ENCODE data around the gene ZBTB20. TPM values are rescaled to one million over a fixed set of nuclear protein-coding genes. Genes with fewer than 3 reads are reported as not detected.
A peak's percentile ranks its signal among the peaks of the same experiment; 100 is the strongest.

ZBTB20 gene
- total RNA-seq, 8 experiments from 2014 or later: 21.8 to 62.6 (median 39.5) TPM

DNA sequence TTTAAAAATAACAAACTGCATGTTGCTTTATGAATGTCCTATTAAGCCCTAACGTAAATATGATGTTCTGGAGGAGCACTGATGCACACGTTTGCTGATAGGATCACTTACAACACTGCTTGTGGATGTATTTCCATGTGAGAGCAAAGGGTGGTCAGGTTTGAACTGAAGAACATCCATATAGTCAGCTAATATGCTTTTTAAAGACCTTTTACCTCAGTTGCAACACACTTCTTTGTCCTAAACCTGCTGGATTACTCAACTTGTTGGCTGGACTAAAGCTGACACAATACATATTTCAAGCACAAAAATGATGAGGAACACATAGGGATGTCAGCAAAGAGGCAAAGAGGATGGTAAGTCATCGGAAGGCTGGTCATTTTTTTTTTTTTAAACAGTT lies 666.6 kb downstream of the ZBTB20 start:
- no peak for ATAC-seq (replicated peaks in 6 of 8)
- peaks cover 0 to 2% of the 10 kb centered on the region in 2 donors for H3K4me1 ChIP-seq (replicated peaks in 1 of 2)
- in situ Hi-C loops (cut with MboI; ENCODE audit: low pct_unique_long_range_greater_than_20kb in 2 of 9, low sequenced_read_pairs in 9 of 9, unreplicated experiment in 9 of 9): no loop called here
- H3K27ac ChIP-seq: no peak overlapping the region
- 40 to 93% (median 78%) methylated on average over 1 to 3 of the region's 3 CpGs; no CpG with 5 or more reads in 1 of the 10 experiments for WGBS, 10 experiments
- H3K4me3 ChIP-seq: no peak overlapping the region

DNA sequence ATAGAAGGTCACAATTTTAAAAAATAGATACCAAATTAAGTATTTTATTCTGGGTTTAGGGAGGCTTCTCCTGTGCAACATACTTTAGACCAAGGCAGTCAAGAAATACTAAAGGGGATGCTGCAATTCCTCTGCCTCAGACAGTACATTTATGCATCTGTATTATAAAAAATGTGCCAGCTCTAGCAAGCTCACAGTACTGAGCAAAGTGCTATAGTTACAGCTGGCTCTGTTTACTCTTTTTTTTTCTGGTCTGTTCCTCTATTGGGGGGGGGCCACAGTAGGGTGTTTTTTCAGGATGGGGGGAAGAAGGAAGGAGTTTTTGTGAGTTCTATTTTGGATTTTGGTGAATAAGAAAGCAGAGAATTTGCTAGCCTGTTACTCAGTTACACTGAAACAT lies 668.3 kb downstream of the ZBTB20 start:
- Histone ChIP-seq H3K4me1 (replicated peaks in 1 of 2) (no peaks in the 10 kb centered on the region), H3K4me3 (no peak overlapping the region), H3K27ac (no peak overlapping the region)
- ATAC-seq (replicated peaks in 6 of 8): peak in 2 of 8 experiments; percentile 21 to 62
- in situ Hi-C loops (cut with MboI; ENCODE audit: low pct_unique_long_range_greater_than_20kb in 2 of 9, low sequenced_read_pairs in 9 of 9, unreplicated experiment in 9 of 9): no loop called here

DNA sequence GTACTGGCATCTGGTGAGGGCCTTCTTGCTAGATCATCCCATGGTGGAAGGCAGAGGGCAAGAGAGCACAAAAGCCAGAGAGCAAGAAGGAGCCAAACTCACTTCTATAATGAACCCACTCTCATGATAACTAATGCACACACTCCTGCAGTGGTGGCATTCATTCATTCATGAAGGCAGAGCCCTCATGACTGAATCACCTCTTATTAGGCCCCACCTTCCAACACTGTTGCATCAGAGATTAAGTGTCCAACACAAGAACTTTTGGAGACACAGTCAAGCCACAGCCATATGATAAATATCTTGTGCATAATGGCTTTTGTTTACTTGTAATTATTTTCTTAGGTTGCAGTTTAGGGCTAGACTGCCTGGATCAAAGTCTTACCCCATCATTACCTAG lies 670.6 kb downstream of the ZBTB20 start:
- in situ Hi-C loops (cut with MboI; ENCODE audit: low pct_unique_long_range_greater_than_20kb in 2 of 9, low sequenced_read_pairs in 9 of 9, unreplicated experiment in 9 of 9): no loop called here
- no peaks in the 10 kb centered on the region for H3K4me1 ChIP-seq (replicated peaks in 1 of 2)
- no peak overlapping the region for H3K27ac ChIP-seq
- no peak overlapping the region for H3K4me3 ChIP-seq
- ATAC-seq (replicated peaks in 6 of 8): peak in 2 of 8 experiments; percentile 54 to 56

DNA sequence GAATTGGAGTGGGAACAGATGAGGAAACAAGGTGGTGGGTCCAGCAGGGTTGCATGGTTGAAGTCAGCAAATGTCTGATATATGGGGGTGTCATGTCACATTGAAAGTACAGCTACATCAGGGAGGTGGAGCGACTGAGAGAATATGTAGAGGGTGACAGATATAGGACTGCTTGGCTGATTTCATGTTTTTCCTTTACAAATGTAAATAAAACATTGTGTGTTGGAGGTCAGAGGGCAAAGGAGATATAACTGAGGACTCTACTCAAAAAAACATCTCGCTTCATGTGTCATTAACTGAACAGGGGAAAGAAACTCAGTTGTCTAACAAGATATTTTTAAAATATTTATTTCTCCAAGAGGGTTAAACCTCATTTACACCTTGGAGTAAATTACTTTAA lies 675.6 kb downstream of the ZBTB20 start:
- H3K27ac ChIP-seq: no peak overlapping the region
- in situ Hi-C loops (cut with MboI; ENCODE audit: low pct_unique_long_range_greater_than_20kb in 2 of 9, low sequenced_read_pairs in 9 of 9, unreplicated experiment in 9 of 9): no loop called here
- ATAC-seq (replicated peaks in 6 of 8): no peak
- no peak overlapping the region for H3K4me3 ChIP-seq
- no peaks in the 10 kb centered on the region for H3K4me1 ChIP-seq (replicated peaks in 1 of 2)
- WGBS, 10 experiments: 79 to 100% (median 89%) methylated on average over 1 to 2 of the region's 2 CpGs; no CpG with 5 or more reads in 1 of the 10 experiments

DNA sequence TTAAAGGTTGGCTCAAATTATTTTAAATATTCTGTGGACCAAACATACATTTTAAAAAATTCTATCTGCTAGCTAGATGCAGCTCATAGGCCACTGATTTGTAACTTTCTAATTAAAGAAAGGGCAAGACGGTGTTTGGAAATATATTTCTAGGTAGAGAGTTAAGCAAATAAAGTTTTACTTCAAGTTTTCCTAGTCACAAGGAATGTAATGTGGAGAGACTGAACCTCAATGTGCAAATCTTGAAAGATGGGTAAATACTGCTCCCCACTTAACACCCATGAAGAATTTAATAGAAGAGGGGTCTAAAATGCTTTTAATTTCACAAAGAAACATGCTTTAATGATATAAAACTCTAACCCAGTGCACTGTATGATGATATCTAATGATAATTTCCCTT lies 678.0 kb downstream of the ZBTB20 start:
- 50 to 100% (median 95%) methylated on average over 1 of the region's 1 CpG; no CpG with 5 or more reads in 2 of the 10 experiments for WGBS, 10 experiments
- no peak overlapping the region for H3K4me3 ChIP-seq
- ATAC-seq (replicated peaks in 6 of 8): no peak
- in situ Hi-C loops (cut with MboI; ENCODE audit: low pct_unique_long_range_greater_than_20kb in 2 of 9, low sequenced_read_pairs in 9 of 9, unreplicated experiment in 9 of 9): no loop called here
- no peak overlapping the region for H3K27ac ChIP-seq
- no peaks in the 10 kb centered on the region for H3K4me1 ChIP-seq (replicated peaks in 1 of 2)

DNA sequence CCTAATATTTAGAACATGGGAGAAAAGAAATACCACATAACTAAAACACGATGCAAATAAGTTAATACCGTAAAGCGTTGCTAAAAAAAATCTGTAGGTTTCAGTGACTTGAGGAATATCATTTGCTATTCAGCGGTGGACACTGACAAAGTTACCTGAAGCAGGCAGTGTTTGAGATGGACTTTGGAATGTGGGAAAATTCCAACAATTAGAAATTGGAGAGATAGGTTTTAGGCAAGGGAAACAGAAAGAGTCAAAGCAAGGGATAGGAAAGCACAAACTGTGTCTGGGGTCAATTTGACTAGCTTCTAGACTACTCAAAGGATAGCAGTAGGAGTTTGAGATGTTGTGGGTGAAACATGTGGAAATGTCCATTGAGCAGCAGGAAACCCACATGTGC lies 680.3 kb downstream of the ZBTB20 start:
- Histone ChIP-seq H3K4me1 (replicated peaks in 1 of 2) (no peaks in the 10 kb centered on the region), H3K4me3 (no peak overlapping the region), H3K27ac (no peak overlapping the region)
- no peak for ATAC-seq (replicated peaks in 6 of 8)
- 80 to 100% (median 94%) methylated on average over 1 to 4 of the region's 4 CpGs; no CpG with 5 or more reads in 1 of the 10 experiments for WGBS, 10 experiments
- in situ Hi-C loops (cut with MboI; ENCODE audit: low pct_unique_long_range_greater_than_20kb in 2 of 9, low sequenced_read_pairs in 9 of 9, unreplicated experiment in 9 of 9): no loop called here

DNA sequence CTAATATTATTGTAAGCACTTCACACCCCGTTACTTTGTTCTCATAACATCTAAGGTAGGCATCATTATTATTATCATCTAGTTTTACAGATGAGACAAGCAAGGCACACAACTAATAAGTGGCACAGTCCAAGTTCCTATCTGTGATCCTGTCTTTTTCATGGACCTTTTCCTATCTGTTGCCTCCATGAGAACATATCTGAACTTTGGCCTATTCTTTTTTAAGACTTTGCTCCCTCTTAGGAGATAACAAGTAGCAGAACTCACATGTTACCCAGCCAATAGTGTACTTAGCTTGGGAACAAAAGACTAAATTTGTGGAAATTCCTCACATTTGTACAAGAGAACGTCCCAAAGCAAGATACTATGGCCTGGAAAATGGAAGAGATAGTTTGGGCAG lies 680.8 kb downstream of the ZBTB20 start:
- in situ Hi-C loops (cut with MboI; ENCODE audit: low pct_unique_long_range_greater_than_20kb in 2 of 9, low sequenced_read_pairs in 9 of 9, unreplicated experiment in 9 of 9): no loop called here
- Histone ChIP-seq H3K4me3 (no peak overlapping the region), H3K27ac (no peak overlapping the region), H3K4me1 (replicated peaks in 1 of 2) (no peaks in the 10 kb centered on the region)
- WGBS, 10 experiments: 50 to 100% (median 92%) methylated on average over 1 to 2 of the region's 2 CpGs; no CpG with 5 or more reads in 3 of the 10 experiments
- no peak for ATAC-seq (replicated peaks in 6 of 8)

DNA sequence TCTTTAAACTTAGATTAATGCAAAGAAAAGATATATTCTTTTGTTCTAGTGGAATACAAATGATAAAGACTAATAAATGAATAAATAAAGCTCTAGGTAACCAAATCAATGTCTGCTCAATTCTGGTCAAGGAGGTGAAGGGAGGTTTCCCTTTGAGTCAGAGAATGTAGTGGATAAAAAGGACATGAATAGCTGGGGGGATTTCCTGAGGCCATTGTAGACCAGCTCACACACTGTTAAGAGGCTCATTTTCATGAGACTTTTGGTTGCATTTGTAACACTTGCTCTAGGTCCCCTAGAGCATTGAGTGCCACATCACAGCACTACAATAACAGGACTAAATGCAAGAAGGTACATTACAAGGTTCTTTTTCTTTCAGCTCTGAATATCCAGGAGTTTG lies 682.5 kb downstream of the ZBTB20 start:
- Histone ChIP-seq H3K4me1 (replicated peaks in 1 of 2) (no peaks in the 10 kb centered on the region), H3K27ac (no peak overlapping the region), H3K4me3 (no peak overlapping the region)
- in situ Hi-C loops (cut with MboI; ENCODE audit: low pct_unique_long_range_greater_than_20kb in 2 of 9, low sequenced_read_pairs in 9 of 9, unreplicated experiment in 9 of 9): no loop called here
- no peak for ATAC-seq (replicated peaks in 6 of 8)

DNA sequence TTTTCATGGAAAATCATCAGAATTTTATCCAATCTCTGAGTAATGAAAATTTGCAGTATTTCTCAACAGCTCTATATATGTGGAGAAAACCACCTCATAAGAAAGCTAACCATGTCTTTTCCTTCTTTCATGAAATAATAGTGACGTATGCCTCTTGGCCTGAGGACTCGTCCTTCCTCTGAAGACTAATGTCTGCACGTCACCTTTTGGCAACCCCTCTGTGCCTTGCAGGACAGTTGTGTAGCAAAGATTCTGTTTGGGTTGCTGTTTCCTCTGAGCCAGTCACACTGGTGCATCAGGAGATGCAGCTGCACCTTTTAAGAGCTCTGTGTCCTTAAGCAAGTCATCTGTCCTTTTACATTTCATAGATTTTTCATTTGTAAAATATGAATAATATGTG lies 684.3 kb downstream of the ZBTB20 start:
- no peak overlapping the region for H3K27ac ChIP-seq
- in situ Hi-C loops (cut with MboI; ENCODE audit: low pct_unique_long_range_greater_than_20kb in 2 of 9, low sequenced_read_pairs in 9 of 9, unreplicated experiment in 9 of 9): no loop called here
- ATAC-seq (replicated peaks in 6 of 8): no peak
- WGBS, 10 experiments: 77 to 100% (median 100%) methylated on average over 1 to 3 of the region's 3 CpGs
- H3K4me3 ChIP-seq: no peak overlapping the region
- H3K4me1 ChIP-seq (replicated peaks in 1 of 2): peaks cover 0 to 4% of the 10 kb centered on the region in 2 donors

DNA sequence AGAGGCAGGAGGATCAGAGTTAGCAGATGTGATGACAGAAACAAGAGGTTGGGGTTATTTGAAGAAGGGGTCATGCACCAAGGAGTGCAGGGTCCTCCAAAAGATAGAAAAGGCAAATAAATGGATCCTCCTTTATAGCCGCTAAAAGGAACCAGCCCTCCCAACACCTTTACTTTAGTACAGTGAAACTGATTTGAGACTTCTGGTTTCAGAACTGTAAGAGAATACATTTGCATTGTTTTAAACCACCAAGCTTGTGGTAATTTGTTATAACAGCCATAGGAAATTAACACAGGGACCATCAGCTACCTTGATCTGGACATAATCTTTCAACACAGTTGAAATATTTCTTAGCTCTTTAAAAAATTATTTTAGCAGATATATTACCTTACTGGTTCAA lies 686.6 kb downstream of the ZBTB20 start:
- no peak for ATAC-seq (replicated peaks in 6 of 8)

DNA sequence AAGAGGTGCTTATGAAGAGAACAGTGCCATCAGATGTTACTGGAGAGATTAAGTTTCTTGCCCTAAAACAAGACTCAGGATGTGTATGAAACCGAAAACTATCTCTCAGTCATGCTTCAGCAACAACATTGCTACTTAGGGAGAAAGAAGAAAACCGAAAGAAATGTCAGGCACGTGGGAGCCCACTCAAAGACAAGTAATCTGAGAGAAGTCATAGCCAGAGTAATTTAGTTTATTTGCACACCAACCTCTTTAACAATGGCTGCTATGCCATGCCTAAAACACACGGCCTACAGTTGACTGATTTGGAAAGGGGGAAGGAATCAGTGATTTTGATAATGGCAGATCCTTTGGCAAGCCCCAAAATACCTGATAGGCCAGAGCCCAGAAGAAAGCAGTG lies 690.3 kb downstream of the ZBTB20 start:
- H3K4me1 ChIP-seq (replicated peaks in 1 of 2): peaks cover 11 to 17% of the 10 kb centered on the region in 2 donors
- no peak overlapping the region for H3K4me3 ChIP-seq
- H3K27ac ChIP-seq: no peak overlapping the region
- no peak for ATAC-seq (replicated peaks in 6 of 8)
- WGBS, 10 experiments: 73 to 100% (median 87%) methylated on average over 1 to 4 of the region's 4 CpGs
- in situ Hi-C loops (cut with MboI; ENCODE audit: low pct_unique_long_range_greater_than_20kb in 2 of 9, low sequenced_read_pairs in 9 of 9, unreplicated experiment in 9 of 9): no loop called here

More for the DNA sequence above, 686.6 kb downstream of the ZBTB20 start:
- WGBS, 10 experiments: 86 to 100% (median 100%) methylated on average over 1 of the region's 1 CpG; no CpG with 5 or more reads in 1 of the 10 experiments
- in situ Hi-C loops (cut with MboI; ENCODE audit: low pct_unique_long_range_greater_than_20kb in 2 of 9, low sequenced_read_pairs in 9 of 9, unreplicated experiment in 9 of 9): no loop called here
- Histone ChIP-seq H3K4me1 (replicated peaks in 1 of 2) (peaks cover 4 to 14% of the 10 kb centered on the region in 2 donors), H3K27ac (no peak overlapping the region), H3K4me3 (no peak overlapping the region)

DNA sequence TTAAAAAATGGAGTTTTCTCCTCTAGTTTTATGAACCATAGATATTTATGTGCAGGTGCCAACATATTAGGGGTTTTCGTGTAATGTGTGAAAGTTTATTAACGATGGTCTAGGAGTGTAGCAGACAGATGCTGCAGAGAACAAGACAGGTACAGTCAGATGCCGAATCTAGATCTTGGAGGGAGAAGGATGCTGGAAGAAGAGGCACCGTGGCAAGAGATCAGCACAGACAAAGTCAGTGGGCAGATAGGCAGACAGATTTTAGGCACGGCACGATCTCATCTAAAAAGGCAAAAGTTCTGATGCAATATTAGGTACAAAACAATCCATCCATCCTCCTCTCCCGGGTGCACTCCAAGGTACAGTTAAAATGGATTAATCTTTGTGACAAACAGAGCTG lies 691.7 kb downstream of the ZBTB20 start:
- peak overlapping the region; percentile 78 to 86 for H3K27ac ChIP-seq

DNA sequence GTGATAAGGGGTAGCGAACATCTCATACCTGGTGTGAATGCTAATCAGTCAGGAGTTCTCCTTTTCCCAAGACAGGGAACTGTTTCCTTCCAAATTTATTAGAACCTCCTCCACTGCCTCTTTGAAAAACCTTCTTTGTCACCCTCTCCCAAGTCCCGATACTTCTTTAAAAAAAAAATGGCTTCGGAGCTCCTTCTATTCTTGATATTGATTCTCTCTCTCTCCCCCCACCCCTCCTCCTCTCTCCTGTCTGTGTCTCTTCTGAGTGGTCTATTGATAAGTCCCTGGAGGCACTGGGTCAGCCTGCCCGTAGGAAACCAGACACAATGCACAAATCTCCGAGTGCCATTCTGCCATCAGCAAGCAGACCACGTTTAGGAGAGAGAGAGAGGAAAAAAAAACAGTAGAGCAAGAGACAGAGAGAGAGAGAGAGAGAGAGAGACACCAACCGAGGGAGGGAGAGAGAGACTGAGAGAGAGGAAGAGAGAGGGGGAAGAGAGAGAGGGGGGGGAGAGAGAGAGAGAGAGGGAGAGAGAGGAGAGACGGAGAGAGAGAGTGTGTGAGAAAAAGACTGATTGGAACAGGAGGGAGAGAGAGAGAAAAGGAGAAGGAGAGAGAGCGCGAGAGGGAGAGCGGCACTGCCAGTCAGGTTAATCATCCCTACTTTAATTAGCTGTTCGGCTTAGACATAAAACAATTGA lies 692.4 kb downstream of the ZBTB20 start:
- peak in 7 of 8 experiments; percentile 13 to 94 (median 87) for ATAC-seq (replicated peaks in 6 of 8)
- in situ Hi-C loops (cut with MboI; ENCODE audit: low pct_unique_long_range_greater_than_20kb in 2 of 9, low sequenced_read_pairs in 9 of 9, unreplicated experiment in 9 of 9): no loop called here
- H3K4me3 ChIP-seq: peak overlapping the region; percentile 48 to 78 (median 54)
- peaks cover 23 to 32% of the 10 kb centered on the region in 2 donors for H3K4me1 ChIP-seq (replicated peaks in 1 of 2)
- WGBS, 10 experiments: 0 to 51% (median 11%) methylated on average over 1 to 11 of the region's 12 CpGs; no CpG with 5 or more reads in 1 of the 10 experiments
- peak overlapping the region; percentile 78 to 86 for H3K27ac ChIP-seq

More for the DNA sequence above, 691.7 kb downstream of the ZBTB20 start:
- in situ Hi-C loops (cut with MboI; ENCODE audit: low pct_unique_long_range_greater_than_20kb in 2 of 9, low sequenced_read_pairs in 9 of 9, unreplicated experiment in 9 of 9): no loop called here
- peak in 4 of 8 experiments; percentile 5 to 27 (median 12) for ATAC-seq (replicated peaks in 6 of 8)
- Histone ChIP-seq H3K4me3 (peak overlapping the region; percentile 48 to 78 (median 54)), H3K4me1 (replicated peaks in 1 of 2) (peaks cover 17 to 25% of the 10 kb centered on the region in 2 donors)
- 17 to 70% (median 58%) methylated on average over 2 to 7 of the region's 7 CpGs; no CpG with 5 or more reads in 1 of the 10 experiments for WGBS, 10 experiments

DNA sequence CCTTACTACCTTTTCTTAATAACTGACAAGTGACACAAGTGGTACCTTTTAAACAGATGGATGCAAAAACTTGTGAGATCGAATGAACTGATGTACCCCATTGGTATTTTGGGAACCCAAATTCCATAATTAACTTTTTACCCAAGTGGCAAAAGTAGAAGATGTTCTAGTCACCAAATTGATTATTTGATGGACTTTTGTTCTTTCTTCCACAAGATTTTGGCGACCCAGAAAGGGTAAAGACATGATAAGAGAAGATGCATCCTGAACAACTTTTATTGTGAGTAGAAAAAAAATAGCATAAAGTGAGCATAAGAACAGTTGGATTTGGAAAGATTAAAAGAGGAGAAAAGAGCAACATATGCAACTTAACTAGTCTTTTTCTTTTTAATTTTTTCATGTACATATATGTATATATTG lies 693.7 kb downstream of the ZBTB20 start:
- in situ Hi-C loops (cut with MboI; ENCODE audit: low pct_unique_long_range_greater_than_20kb in 2 of 9, low sequenced_read_pairs in 9 of 9, unreplicated experiment in 9 of 9): no loop called here
- H3K27ac ChIP-seq: no peak overlapping the region
- peaks cover 30 to 42% of the 10 kb centered on the region in 2 donors for H3K4me1 ChIP-seq (replicated peaks in 1 of 2)
- ATAC-seq (replicated peaks in 6 of 8): no peak
- H3K4me3 ChIP-seq: peak overlapping the region; percentile 48 to 78 (median 54)
- 20 to 71% (median 45%) methylated on average over 1 to 2 of the region's 2 CpGs; no CpG with 5 or more reads in 1 of the 10 experiments for WGBS, 10 experiments

Data from motor neuron (in vitro differentiated cells).